AG04450 (cell line): Measurements from ENCODE around the gene ARHGAP6. TPM values are rescaled to one million over a fixed set of nuclear protein-coding genes. Genes with fewer than 3 reads are reported as not detected.

Experiments
- CTCF ChIA-PET: fragments of 300-600, 350-600 bp; formaldehyde crosslinking; extraction: SDS; loops from one replicate; lab custom pipeline; 2022; ENCODE audit warnings: antibody characterized with exemption, inconsistent platforms; lab: Charles Lee
- POLR2A ChIA-PET: fragments of 350-600 bp; formaldehyde crosslinking; extraction: SDS; loops from one replicate; lab custom pipeline; 2021; ENCODE audit warnings: antibody characterized with exemption, inconsistent platforms; lab: Yijun Ruan, JAX
- DNase-seq: peaks from one replicate; pipeline ENCODE4 v3.0.0-alpha.2; 2011; ENCODE audit warnings: low read depth, low spot score
- H3K27ac ChIP-seq: one replicate; pipeline ENCODE4 v1.5.1; 2012; ENCODE audit warnings: low read depth, low read length, control low read depth
- H3K27me3 ChIP-seq: one replicate; pipeline ENCODE4 v1.6.0; 2012; ENCODE audit warnings: low read length; ENCODE audit not compliant: control insufficient read depth, insufficient read depth
- H3K4me3 ChIP-seq: 2 replicates; pipeline ENCODE4 v1.5.1; 2011; ENCODE audit warnings: mild to moderate bottlenecking, low read depth, low read length, control low read depth
- H3K9me3 ChIP-seq: 2 replicates; pipeline ENCODE4 v1.5.1; 2012; ENCODE audit warnings: low read length; ENCODE audit not compliant: control insufficient read depth, insufficient read depth
- CTCF ChIP-seq: IDR thresholded peaks from 2 replicates; pipeline ENCODE4 v1.5.1; 2011; ENCODE audit warnings: low read depth, low read length, control low read depth, inconsistent platforms
- polyA plus RNA-seq: library from polyadenylated mRNA; depleted of rRNA; stranded (reverse); fragments of >200 nt; gene quantifications from 2 replicates; pipeline ENCODE4 v1.2.3, GENCODE V29; 2011

The ARHGAP6 gene
- polyA plus RNA-seq, 1 experiment: 4.0 TPM

GRCh38 chrX:11305641-11306040, 360.1 kb downstream of the ARHGAP6 start:
- no peaks in the 10 kb centered on the region for H3K27me3 ChIP-seq
- no peak overlapping the region for H3K4me3 ChIP-seq
- H3K9me3 ChIP-seq: no peaks in the 10 kb centered on the region
- no peak overlapping the region for H3K27ac ChIP-seq
- no peak for TF ChIP-seq CTCF
- POLR2A ChIA-PET: no interaction called here
- no peak for DNase-seq
- CTCF ChIA-PET: no interaction called here

GRCh38 chrX:11304829-11305228, 360.9 kb downstream of the ARHGAP6 start:
- no peak for DNase-seq
- no peak overlapping the region for H3K27ac ChIP-seq
- no peaks in the 10 kb centered on the region for H3K27me3 ChIP-seq
- H3K4me3 ChIP-seq: no peak overlapping the region
- no peaks in the 10 kb centered on the region for H3K9me3 ChIP-seq
- CTCF ChIA-PET: no interaction called here
- no peak for TF ChIP-seq CTCF
- POLR2A ChIA-PET: no interaction called here

GRCh38 chrX:11298600-11298999, 367.1 kb downstream of the ARHGAP6 start:
- H3K27ac ChIP-seq: no peak overlapping the region
- H3K27me3 ChIP-seq: no peaks in the 10 kb centered on the region
- ChIA-PET POLR2A (no interaction called here), CTCF (no interaction called here)
- no peak for TF ChIP-seq CTCF
- H3K4me3 ChIP-seq: no peak overlapping the region
- no peak for DNase-seq
- H3K9me3 ChIP-seq: no peaks in the 10 kb centered on the region; the same call in 1 of the 2 replicates

- Histone ChIP-seq H3K27me3 (no peaks in the 10 kb centered on the region), H3K27ac (no peak overlapping the region), H3K4me3 (no peak overlapping the region), H3K9me3 (no peaks in the 10 kb centered on the region; the same call in 1 of the 2 replicates)
- no peak for DNase-seq
- TF ChIP-seq CTCF: no peak
- ChIA-PET CTCF (no interaction called here), POLR2A (no interaction called here)
These were observed 369.7 kb downstream of the ARHGAP6 start for GRCh38 chrX:11296051-11296450.

GRCh38 chrX:11293113-11293512, 372.6 kb downstream of the ARHGAP6 start, which contains the start of gene AMELX:
Gene AMELX (plus strand): TSS chrX:11293413. CDS start chrX:11294789, 1,376 bp downstream.
- CTCF ChIA-PET: no interaction called here
- no peak within 1 kb of the TSS for H3K4me3 ChIP-seq
- H3K27ac ChIP-seq: no peak within 1 kb of the TSS
- POLR2A ChIA-PET: no interaction called here
- H3K27me3 ChIP-seq: no peaks in the 10 kb centered on the region
- no peak for TF ChIP-seq CTCF
- H3K9me3 ChIP-seq: no peaks in the 10 kb centered on the region
- DNase-seq: no peak
